HL-60 (cell line): ENCODE measurements around the gene TBC1D12.

Experiments
- DNase-seq, 2 experiments: peaks; one replicate each; pipeline ENCODE4 v3.0.0-alpha.2; 2010 to 2020; ENCODE audit warnings: low read depth in 1 of 2, low spot score in 1 of 2
- H3K27ac ChIP-seq: fragments of 250-450 bp; sonication (Bioruptor Pico); replicated peaks from 2 replicates; pipeline ENCODE4 v1.5.1; 2020; ENCODE audit warnings: mild to moderate bottlenecking, moderate library complexity
- H3K27me3 ChIP-seq: fragments of 250-450 bp; sonication (Bioruptor Pico); 2 replicates; pipeline ENCODE4 v1.5.1; 2021; ENCODE audit warnings: mild to moderate bottlenecking, moderate library complexity; ENCODE audit not compliant: insufficient read depth, poor library complexity, severe bottlenecking
- H3K4me3 ChIP-seq: replicated peaks from 2 replicates; pipeline ENCODE4 v1.5.1; 2011; ENCODE audit warnings: mild to moderate bottlenecking, control low read depth, low read length; ENCODE audit not compliant: insufficient read depth
- GABPA ChIP-seq: IDR thresholded peaks from 2 replicates; pipeline ENCODE4 v1.6.1; 2012; ENCODE audit warnings: low read depth
- POLR2AphosphoS5 ChIP-seq: IDR thresholded peaks from 2 replicates; pipeline ENCODE4 v1.6.1; 2012; ENCODE audit warnings: low read depth
- REST ChIP-seq: IDR thresholded peaks from 2 replicates; pipeline ENCODE4 v1.6.1; 2012; ENCODE audit warnings: low read depth; ENCODE audit not compliant: insufficient replicate concordance
- SPI1 ChIP-seq: IDR thresholded peaks from 2 replicates; pipeline ENCODE4 v1.6.1; 2012; ENCODE audit warnings: low read depth, mild to moderate bottlenecking, borderline replicate concordance
- TF ChIP-seq, protein P1 (sequence below): IDR thresholded peaks from one replicate; pipeline ENCODE4 v1.5.1; 2011; ENCODE audit warnings: low read length, control low read depth, inconsistent platforms; ENCODE audit not compliant: insufficient read depth

TBC1D12 gene

GRCh38 chr10:94461503-94461902 lies 59.2 kb downstream of the TBC1D12 start:
- Histone ChIP-seq H3K27me3 (no peaks in the 10 kb centered on the region), H3K27ac (no peak overlapping the region), H3K4me3 (no peak overlapping the region)
- DNase-seq: no peak
- TF ChIP-seq GABPA (no peak), REST (no peak), SPI1 (no peak), POLR2AphosphoS5 (no peak)
- TF ChIP-seq, protein P1, sequence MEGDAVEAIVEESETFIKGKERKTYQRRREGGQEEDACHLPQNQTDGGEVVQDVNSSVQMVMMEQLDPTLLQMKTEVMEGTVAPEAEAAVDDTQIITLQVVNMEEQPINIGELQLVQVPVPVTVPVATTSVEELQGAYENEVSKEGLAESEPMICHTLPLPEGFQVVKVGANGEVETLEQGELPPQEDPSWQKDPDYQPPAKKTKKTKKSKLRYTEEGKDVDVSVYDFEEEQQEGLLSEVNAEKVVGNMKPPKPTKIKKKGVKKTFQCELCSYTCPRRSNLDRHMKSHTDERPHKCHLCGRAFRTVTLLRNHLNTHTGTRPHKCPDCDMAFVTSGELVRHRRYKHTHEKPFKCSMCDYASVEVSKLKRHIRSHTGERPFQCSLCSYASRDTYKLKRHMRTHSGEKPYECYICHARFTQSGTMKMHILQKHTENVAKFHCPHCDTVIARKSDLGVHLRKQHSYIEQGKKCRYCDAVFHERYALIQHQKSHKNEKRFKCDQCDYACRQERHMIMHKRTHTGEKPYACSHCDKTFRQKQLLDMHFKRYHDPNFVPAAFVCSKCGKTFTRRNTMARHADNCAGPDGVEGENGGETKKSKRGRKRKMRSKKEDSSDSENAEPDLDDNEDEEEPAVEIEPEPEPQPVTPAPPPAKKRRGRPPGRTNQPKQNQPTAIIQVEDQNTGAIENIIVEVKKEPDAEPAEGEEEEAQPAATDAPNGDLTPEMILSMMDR: no peak

DNA sequence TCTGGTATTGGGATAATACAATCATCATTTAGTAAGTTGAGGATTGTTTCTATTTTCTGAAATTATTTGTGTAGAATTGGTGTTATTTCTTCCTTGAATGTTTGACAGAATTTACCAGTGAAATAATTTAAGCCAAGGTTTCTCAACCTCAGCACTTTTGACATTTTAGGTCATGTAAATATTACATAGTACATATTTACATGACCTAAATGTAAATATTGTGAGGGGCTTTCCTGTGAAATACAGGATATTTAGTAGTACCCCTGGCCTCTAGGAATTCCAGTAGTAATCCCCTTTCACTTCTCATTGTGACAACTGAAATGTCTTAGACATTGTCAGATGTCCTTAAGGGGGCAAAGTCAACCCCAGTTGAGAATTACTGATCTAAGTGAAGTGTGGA lies 59.8 kb downstream of the TBC1D12 start:
- no peak overlapping the region for H3K4me3 ChIP-seq
- no peak overlapping the region for H3K27ac ChIP-seq
- DNase-seq: no peak
- no peaks in the 10 kb centered on the region for H3K27me3 ChIP-seq
- no peak for TF ChIP-seq REST
- TF ChIP-seq, protein P1: no peak
- TF ChIP-seq POLR2AphosphoS5: no peak
- no peak for TF ChIP-seq GABPA
- TF ChIP-seq SPI1: no peak

GRCh38 chr10:94465684-94466083 lies 63.3 kb downstream of the TBC1D12 start:
- Histone ChIP-seq H3K27ac (no peak overlapping the region), H3K4me3 (no peak overlapping the region), H3K27me3 (no peaks in the 10 kb centered on the region)
- no peak for DNase-seq
- TF ChIP-seq REST (no peak), GABPA (no peak)
- TF ChIP-seq, protein P1: no peak
